T-cell (primary cell): ENCODE data around the gene CAPN9. TPM values are rescaled to one million over a fixed set of nuclear protein-coding genes. Genes with fewer than 3 reads are reported as not detected.

Experiments
- ATAC-seq, 4 experiments: fragments of 200-7000 bp in 3 of 4; fragments of 150-1000 bp in 1 of 4; cut with Tn5 transposase; replicated peaks in 1 of 4; 1 replicate in 3 of 4; 2 replicates in 1 of 4; pipeline ENCODE4 v1.10.0; 2021; ENCODE audit warnings: moderate library complexity in 3 of 4, mild to moderate bottlenecking in 2 of 4, moderate number of reproducible peaks in 1 of 4
- CTCF ChIA-PET, 2 donors: fragments of 300-600 bp; sonication (Branson Sonifier 250); formaldehyde crosslinking; loops; one replicate each; lab custom pipeline; 2022; ENCODE audit warnings: antibody characterized with exemption in 2 of 2; lab: Charles Lee
- POLR2A ChIA-PET, 2 donors: fragments of 300-600 bp; sonication (Branson Sonifier 250); formaldehyde crosslinking; loops; one replicate each; lab custom pipeline; 2022; ENCODE audit warnings: antibody characterized with exemption in 2 of 2; lab: Charles Lee
- DNase-seq, 35 experiments: peaks; one replicate each; pipeline versions ENCODE4 v3.0.0 to v3.0.0-alpha.2; 2013 to 2023
- H3K27ac ChIP-seq: one replicate; pipeline ENCODE4 v1.5.1; 2013; ENCODE audit warnings: low read length
- H3K27me3 ChIP-seq, 2 experiments: replicated peaks in 1 of 2; 1 replicate in 1 of 2; 2 replicates in 1 of 2; pipeline versions ENCODE4 v1.6.1 to v1.7.0; 2013; ENCODE audit warnings: low read length in 1 of 2, mixed read lengths in 1 of 2; ENCODE audit not compliant: control insufficient read depth in 2 of 2, insufficient read depth in 2 of 2; ENCODE audit errors: extremely low read depth in 1 of 2
- H3K36me3 ChIP-seq, 2 donors: 1 replicate in 1 of 2; 2 replicates in 1 of 2; pipeline versions ENCODE4 v1.6.1 to v1.7.0; 2013; ENCODE audit warnings: low read length in 1 of 2; ENCODE audit not compliant: control insufficient read depth in 2 of 2, insufficient read depth in 1 of 2; ENCODE audit errors: extremely low read depth in 1 of 2
- H3K4me1 ChIP-seq, 2 experiments: 1 replicate in 1 of 2; 2 replicates in 1 of 2; pipeline versions ENCODE4 v1.6.1 to v1.7.0; 2013; ENCODE audit warnings: low read length in 2 of 2, mixed read lengths in 1 of 2; ENCODE audit not compliant: insufficient read depth in 2 of 2, control insufficient read depth in 1 of 2; ENCODE audit errors: extremely low read depth in 1 of 2
- H3K4me3 ChIP-seq, 2 donors: 1 replicate in 1 of 2; 2 replicates in 1 of 2; pipeline versions ENCODE4 v1.5.1 to v1.7.0; 2013; ENCODE audit warnings: mild to moderate bottlenecking in 2 of 2, low read length in 1 of 2, moderate library complexity in 1 of 2; ENCODE audit not compliant: control insufficient read depth in 1 of 2; ENCODE audit errors: extremely low read depth in 1 of 2
- H3K9me3 ChIP-seq: 2 replicates; pipeline ENCODE4 v1.7.0; 2013
- H3K27ac Mint-ChIP-seq, 2 donors: one replicate each; pipeline ENCODE4 v1.8.0; 2020 to 2021; ENCODE audit warnings: mild to moderate bottlenecking in 2 of 2, mixed read lengths in 2 of 2
- H3K27me3 Mint-ChIP-seq, 2 donors: one replicate each; pipeline ENCODE4 v1.8.0; 2021 to 2022; ENCODE audit warnings: mixed read lengths in 2 of 2
- H3K36me3 Mint-ChIP-seq: one replicate; pipeline ENCODE4 v1.8.0; 2021; ENCODE audit warnings: mixed read lengths
- H3K4me1 Mint-ChIP-seq, 3 donors: one replicate each; pipeline ENCODE4 v1.8.0; 2020 to 2022; ENCODE audit warnings: mixed read lengths in 3 of 3, mild to moderate bottlenecking in 1 of 3
- H3K4me3 Mint-ChIP-seq, 3 donors: one replicate each; pipeline ENCODE4 v1.8.0; 2020 to 2022; ENCODE audit warnings: mild to moderate bottlenecking in 3 of 3, mixed read lengths in 3 of 3, moderate library complexity in 3 of 3
- H3K9me3 Mint-ChIP-seq, 3 donors: one replicate each; pipeline ENCODE4 v1.8.0; 2020 to 2022; ENCODE audit warnings: mixed read lengths in 3 of 3
- WGBS: methylation state at CpG from one replicate; pipeline ENCODE4 v1.1.5; 2013; ENCODE audit warnings: missing lambda C conversion rate; ENCODE audit not compliant: insufficient coverage; 5-methylcytosine and 5-hydroxymethylcytosine counted together
- total RNA-seq, 35 experiments: library from RNA in 6 of 35; stranded (reverse) in 6 of 35; fragments of 120-200 nt in 1 of 35; gene quantifications; one replicate each; pipeline versions ENCODE4 v1.2.1 to v1.2.4 and lab custom pipeline; 2013 to 2026

CAPN9 gene
- total RNA-seq, 5 donors from 2014 or later (not counting 1 experiment from before 2014, with no cell fraction given), result not detected

DNA sequence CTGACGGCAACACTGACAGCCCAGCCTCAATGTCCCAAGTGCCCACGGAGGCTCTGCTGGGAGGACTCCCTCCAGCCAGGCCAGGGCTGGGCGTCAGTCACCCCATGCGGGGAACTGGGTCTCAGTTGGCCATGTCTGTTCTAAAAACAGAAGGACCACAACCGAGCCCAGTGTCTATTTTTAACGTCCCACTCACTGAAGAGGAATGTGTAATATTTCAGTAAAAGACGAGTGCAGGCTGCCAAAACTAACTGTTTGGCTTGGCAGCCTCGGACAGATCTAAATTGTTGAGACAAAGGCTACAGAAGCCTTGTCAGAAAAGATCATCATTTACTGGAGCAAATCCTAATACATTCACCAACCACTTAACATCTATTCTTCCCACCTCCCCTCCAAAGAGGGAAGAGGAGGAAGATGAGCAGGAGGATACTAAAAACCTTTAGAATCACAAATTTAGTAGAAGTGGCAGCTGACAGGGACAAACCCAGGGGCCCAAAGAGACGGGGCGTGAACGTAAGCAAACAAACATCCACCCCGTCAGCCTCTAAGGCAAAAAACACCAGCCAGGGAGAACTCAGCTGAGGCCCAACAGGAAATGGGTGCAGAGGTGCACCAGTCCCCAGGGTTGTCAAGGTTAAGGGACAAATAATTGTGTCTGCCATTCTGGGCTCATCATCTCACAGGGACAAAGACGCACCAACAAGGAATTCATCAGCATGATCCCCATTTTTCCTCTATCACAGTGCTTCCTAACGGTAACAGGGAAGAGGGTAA is 102.5 kb downstream of the CAPN9 start:
- Histone ChIP-seq H3K4me3 (no peak overlapping the region), H3K27me3 (peaks cover 0 to 2% of the 10 kb centered on the region in 2 experiments), H3K27ac (no peak overlapping the region), H3K4me1 (no peaks in the 10 kb centered on the region), H3K36me3 (no peaks in the 10 kb centered on the region), H3K9me3 (no peaks in the 10 kb centered on the region)
- no peaks in the 10 kb centered on the region for H3K9me3 Mint-ChIP-seq
- ChIA-PET POLR2A (no interaction called here), CTCF (no interaction called here)
- no peak overlapping the region for H3K27ac Mint-ChIP-seq
- WGBS, result 88% methylated on average over 5 of the region's 14 CpGs
- no peaks in the 10 kb centered on the region for H3K27me3 Mint-ChIP-seq
- no peak overlapping the region for H3K4me3 Mint-ChIP-seq
- no peak for DNase-seq
- no peak for ATAC-seq
- peaks cover 18% of the 10 kb centered on the region for H3K36me3 Mint-ChIP-seq
- peaks cover 0 to 7% (median 0%) of the 10 kb centered on the region in 3 donors for H3K4me1 Mint-ChIP-seq

DNA sequence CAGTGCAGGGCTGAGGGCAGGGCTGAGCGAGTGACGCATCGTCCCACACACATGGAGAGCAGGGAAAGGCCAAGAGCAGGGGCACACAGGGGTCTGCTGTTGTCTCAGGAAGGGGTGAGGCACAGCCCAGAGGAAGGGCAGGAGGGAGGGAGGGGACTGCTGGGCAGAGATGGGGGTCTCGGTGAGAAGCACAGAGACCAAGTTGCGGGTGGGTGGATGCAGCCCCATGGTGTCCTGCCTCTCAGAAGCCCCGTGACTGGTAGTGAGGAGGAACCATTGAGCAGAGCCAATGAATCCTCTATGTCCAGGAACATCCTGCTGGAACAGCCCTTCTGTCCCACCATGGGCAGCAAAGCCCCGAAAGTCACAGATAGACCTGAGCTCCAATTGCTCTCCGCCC is 103.4 kb downstream of the CAPN9 start:
- peaks cover 0 to 7% (median 0%) of the 10 kb centered on the region in 3 donors for H3K4me1 Mint-ChIP-seq
- POLR2A ChIA-PET, result no interaction called here

DNA sequence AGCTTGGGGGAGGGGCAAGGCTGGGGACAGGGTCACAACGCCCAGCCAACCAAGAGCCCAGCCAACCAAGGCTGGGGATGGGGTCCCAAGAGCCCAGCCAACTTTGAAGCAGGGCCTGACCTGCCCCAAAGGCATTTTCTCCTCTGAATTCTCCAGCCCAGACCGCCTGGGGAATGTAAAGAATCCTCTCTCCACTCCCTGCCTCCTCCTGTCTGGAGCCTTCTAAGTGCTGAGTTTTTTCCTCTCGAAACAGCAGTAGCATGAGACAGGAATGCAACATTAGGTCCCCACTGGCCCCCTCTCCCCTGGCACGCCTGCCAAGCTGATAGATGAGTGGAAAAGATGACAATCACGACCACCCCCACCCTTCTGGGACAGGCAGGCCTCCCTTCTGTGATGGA is 104.1 kb downstream of the CAPN9 start:
- ATAC-seq (no peak), DNase-seq (no peak)
- Histone ChIP-seq H3K27ac (no peak overlapping the region), H3K4me3 (no peak overlapping the region), H3K4me1 (no peaks in the 10 kb centered on the region), H3K27me3 (peaks cover 0 to 2% of the 10 kb centered on the region in 2 experiments), H3K9me3 (no peaks in the 10 kb centered on the region), H3K36me3 (no peaks in the 10 kb centered on the region)
- H3K4me1 Mint-ChIP-seq, result peaks cover 0 to 7% (median 0%) of the 10 kb centered on the region in 3 donors
- no peaks in the 10 kb centered on the region for H3K27me3 Mint-ChIP-seq
- POLR2A ChIA-PET, result no interaction called here
- peaks cover 27% of the 10 kb centered on the region for H3K36me3 Mint-ChIP-seq
- WGBS, result no CpG with 5 or more reads among the region's 5 CpGs
- no peaks in the 10 kb centered on the region for H3K9me3 Mint-ChIP-seq
- no peak overlapping the region for H3K4me3 Mint-ChIP-seq
- CTCF ChIA-PET, result no interaction called here
- no peak overlapping the region for H3K27ac Mint-ChIP-seq

More for the DNA sequence above, 103.4 kb downstream of the CAPN9 start:
- no peaks in the 10 kb centered on the region for H3K4me1 ChIP-seq
- H3K4me3 ChIP-seq, result no peak overlapping the region
- CTCF ChIA-PET, result no interaction called here
- DNase-seq (no peak), ATAC-seq (no peak)
- Mint-ChIP-seq H3K36me3 (peaks cover 26% of the 10 kb centered on the region), H3K27ac (no peak overlapping the region), H3K27me3 (no peaks in the 10 kb centered on the region), H3K9me3 (no peaks in the 10 kb centered on the region), H3K4me3 (no peak overlapping the region)
- no peak overlapping the region for H3K27ac ChIP-seq
- 87% methylated on average over 8 of the region's 8 CpGs for WGBS
- H3K27me3 ChIP-seq, result peaks cover 0 to 2% of the 10 kb centered on the region in 2 experiments
- no peaks in the 10 kb centered on the region for H3K36me3 ChIP-seq
- no peaks in the 10 kb centered on the region for H3K9me3 ChIP-seq

Other genes with a start within 250 kb of the CAPN9 start
- 10 to 100 TPM; 30.5 to 38.6 (median 37.1) TPM for gene COG2, start 104.9 kb upstream of the CAPN9 start, total RNA-seq
- 1 to 10 TPM in 2 of 5 donors, under 1 TPM in 1, not detected in 2; 0.92 to 1.5 (median 1.2) TPM for gene AGT, start 33.3 kb upstream of the CAPN9 start, total RNA-seq
- gene C1orf198, start 121.1 kb downstream of the CAPN9 start, total RNA-seq, result 1 to 10 TPM; 3.6 to 5.9 (median 5.6) TPM
- 10 to 100 TPM; 39.7 to 44.9 (median 42.2) TPM for gene TTC13, start 231.5 kb downstream of the CAPN9 start, total RNA-seq
- 10 to 100 TPM in 3 of 5 donors, 1 to 10 TPM in 2; 6.7 to 13.2 (median 10.0) TPM for gene ARV1, start 231.7 kb downstream of the CAPN9 start, total RNA-seq